NCI-H345 (cell line): ENCODE results near the gene CTRB1.
"Not testable (repeated sequence)": the region's sequence is repeated elsewhere in the genome, so short reads cannot be mapped to it uniquely, and the experiment has no call there.

Experiments used
- DNase-seq: peaks from one replicate; lab custom pipeline; 2025; lab: John Stamatoyannopoulos, UW

CTRB1 gene

DNA sequence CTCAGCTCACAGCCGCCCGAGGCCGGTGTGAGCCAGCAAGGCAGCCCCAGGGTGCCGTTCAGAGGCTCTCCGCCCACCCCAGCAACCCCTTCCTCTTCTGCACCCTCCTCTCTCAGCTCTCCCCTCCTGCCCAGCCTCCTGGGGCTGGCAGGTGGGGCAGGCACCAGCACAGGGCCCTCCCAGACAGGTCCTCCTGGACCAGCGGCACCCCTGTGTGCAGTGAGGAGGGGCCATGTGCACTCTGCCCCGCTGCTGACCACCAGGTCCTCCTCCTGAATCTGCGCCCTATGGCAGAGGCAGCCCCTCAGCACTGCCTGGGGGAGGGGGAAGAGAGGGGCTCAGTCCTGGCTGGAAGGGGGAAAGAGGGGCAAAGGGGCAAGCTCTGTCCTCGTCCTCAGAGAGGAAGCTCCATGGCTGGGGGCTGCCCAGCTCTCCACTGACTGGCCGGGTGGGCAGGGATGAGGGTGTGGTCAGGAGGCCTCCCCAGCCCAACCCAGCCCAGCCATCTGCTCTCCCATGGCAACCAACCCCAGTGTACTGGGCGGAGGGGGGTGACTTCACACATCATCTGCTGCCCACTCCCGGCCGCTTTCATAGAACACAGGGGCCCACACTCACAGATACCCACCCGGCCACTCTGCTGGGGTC is 38.0 kb downstream of the CTRB1 start:
- peak; percentile 18 for DNase-seq

DNA sequence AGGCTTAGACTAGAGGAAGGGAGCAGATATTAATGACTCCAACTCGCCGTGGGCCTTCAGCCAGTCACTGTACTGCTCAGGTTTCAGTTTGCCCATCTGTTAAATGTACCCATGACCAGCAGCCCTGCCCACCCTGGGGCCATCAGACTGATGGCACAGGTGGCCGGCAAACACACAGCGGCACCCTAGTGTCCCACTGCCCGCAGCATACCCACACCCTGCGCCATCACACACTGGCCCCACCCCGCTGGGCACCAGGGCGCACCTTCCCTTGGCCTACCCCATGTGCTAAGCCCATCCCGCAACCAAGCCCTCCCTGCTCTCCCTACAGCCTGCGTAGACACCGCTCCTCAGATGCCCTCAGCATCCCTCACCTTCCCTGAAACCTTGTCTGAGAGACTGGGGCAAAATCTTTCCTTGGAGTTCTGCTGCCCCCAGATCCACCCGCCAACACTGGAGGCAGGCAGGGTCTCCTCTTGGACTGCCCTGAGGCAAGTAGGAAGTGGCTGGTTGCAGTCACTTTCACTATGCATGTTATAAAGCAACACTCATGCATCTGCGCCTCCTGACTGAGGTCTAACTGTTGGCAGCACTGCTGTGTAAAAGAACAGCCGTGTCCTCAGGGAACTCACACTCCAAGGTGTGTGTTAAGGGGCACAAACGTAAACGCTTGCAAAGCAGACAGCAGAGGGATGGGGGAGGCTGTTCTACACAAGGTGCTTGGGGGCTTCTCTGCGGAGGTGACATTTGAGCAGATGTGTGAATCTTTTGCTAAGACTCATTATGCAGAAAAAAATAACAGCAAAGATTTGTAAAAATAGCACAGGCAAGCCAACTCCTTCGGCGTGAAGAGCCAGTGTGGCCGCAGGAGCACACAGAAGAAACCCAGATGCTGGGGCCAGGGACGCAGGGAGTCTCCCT is 39.4 kb downstream of the CTRB1 start:
- DNase-seq = no peak

DNA sequence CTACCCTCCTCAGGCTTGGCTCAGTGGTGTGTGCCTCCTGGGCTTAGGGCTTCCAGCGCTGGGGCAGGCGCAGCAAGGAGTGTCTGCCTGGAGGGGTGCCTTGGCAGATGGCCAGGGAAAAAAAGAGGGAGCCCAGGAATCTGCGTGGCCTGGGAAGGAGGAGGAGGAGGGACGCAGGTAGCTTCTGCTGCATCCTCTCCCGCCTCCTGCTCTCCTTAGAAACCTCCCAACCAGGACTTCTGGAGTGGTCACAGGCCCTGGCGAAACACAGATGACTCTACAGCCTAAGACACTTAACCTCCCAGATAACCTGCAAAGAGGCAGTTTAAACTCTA is 40.0 kb downstream of the CTRB1 start:
- DNase-seq = no peak

DNA sequence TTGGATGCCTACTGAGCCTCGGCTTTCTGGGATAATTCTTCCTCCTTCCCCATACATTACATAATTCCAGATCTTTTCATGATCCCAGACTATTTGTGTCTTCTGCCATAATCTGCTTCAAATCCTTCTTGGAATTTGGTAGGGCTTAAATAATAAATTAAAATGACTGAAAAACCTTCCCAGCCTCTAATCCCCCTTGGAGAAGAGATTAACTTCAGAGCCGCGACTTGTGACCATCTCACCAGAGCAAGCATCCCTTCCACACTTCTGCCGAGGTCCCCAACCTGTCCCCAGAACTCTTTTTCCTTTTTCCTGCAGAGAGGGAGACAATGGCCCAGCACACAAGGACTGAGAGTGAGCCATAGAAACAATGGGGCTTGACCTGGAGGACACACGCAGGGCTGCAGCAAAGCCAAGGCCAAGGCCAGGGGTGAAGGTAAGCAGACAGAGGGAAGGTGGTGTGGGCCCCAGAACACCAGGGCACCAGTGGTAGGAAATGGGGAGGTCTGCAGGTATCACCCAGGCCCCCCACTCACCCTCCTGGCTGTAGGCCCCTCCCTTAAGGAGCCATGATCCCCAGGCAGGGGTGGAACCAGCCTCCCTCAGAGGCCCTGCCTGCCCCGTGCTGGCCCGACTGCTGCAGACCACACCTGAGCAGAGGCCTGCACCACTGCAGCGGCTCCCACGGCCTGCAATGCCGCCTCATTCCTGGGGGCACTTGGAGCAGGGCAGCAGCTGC is 42.2 kb downstream of the CTRB1 start:
- no peak for DNase-seq

DNA sequence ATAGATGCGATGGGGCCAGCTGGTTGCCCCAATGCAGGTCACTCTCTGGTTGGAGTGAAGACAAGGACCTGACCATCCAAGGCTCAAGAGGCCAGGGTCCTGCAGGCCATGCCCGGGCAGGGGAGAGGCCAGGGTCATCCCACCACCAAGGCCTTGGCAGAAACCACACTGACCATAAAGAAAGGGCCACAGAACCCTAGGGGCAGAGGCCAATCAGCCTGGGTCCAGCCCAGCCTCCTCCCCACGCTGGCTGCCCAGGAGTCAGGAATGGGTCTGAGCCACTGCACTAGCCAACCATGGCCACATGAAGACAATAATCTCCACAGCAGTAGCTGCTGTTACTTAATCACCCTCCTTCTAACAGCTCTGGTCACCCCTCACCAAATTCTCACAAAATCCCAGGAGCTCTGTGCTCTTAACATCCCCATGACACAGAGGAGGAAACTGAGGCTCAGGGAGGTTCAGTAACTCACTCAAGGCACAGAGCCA is 42.8 kb downstream of the CTRB1 start:
- DNase-seq = no peak

DNA sequence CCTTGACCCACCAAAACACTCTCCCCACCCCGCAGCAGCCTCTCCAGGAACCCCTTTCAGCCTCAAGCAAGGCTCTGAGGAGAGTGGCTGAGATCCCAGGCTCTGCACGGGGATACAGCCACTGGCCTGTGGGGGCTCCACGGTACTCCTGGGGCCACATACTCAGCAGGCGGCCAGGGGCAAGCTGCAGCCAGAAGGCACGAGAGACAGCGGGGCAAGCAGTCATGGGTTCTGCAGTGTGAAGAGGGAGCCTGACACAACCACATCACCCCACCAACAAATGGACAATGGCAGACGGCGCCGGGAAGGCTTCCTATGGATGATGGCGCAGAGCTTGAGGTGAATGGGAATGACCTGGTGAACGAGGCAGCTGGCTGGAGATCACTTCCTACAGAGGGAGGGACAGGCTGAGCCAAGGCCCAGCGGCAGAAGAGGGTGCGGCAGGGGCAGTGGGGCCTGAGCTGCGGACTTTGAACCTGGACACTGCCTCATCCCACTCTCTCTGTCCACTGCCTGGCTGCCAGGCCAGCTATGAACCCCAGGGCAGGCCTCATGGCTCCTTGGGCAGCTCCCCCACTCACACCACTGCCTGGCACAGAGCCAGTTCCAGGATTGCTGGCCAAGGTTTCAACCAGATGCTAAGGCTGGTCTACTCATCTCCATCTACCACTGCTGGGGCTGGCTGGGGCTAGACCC is 43.5 kb downstream of the CTRB1 start:
- DNase-seq = no peak

DNA sequence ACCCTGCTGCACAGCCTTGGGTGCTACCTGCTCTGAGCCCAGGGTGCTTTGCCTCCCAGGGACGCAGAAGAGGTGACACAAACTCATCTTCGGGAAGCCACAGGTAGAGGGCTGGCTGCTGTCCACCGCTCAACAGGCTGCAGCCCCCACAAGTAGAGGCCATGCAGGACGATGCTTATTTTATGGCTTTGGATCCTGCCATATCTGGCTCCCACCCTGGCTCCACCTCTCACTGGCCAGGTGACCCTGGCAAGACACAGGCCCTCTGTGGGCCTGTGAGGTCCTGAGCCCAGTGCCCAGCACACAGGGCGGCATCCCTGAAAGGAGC is 44.0 kb downstream of the CTRB1 start:
- no peak for DNase-seq

DNA sequence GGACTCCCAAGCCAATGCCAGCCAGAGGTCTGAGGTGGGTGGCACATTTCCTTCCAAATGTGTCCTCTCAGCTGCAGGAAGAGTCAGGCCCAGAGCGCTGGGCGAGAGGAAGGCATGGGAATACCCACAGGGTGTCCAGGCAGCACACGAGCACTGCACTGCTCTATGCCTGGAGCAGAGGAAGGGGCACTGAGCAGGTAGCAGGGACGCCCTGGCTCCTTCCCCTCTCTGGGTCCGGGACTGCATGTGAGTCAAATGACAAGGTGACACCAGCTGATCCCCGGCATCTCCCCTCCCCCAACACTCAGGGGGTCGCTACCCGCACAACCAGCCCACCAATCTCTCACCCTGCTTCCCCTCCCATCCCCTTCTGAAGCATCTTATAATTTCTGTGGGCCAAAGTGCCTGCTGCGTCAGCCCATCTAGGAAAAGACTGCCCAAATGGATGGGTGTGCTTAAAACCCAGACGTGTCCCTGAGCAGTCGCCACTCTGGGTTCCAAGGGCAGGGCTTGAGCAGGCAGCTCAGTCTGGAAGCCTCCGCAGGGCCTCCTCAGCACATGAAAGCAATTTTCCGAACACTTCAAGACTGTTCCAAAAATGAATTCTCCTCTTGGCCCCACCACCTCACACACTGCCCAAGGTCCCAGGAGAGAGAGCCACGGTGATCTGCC is 44.6 kb downstream of the CTRB1 start:
- DNase-seq = no peak

DNA sequence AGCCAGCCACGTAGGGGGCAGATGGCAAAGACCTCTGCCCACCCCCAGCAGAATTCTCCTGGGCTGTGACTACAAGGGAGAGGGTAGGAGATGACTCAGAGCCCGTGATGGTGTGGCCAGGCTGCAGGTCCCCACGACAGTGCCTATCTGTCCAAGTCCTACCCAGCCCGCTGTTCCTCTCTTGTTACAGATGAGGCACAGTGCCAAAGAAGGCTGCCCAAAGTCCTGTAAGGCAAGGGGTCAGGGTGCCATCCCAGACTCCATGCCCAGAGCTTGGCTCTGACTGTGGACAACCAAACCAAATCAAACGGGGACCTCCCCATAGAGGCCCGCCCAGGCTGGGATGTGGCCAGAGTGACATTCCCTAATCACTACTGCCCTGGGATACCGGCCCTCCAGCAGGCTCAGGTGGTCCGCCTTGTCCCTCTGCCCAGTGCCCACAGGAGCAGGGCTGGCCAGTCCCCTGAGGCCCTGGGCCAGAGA is 45.2 kb downstream of the CTRB1 start:
- DNase-seq = no peak

DNA sequence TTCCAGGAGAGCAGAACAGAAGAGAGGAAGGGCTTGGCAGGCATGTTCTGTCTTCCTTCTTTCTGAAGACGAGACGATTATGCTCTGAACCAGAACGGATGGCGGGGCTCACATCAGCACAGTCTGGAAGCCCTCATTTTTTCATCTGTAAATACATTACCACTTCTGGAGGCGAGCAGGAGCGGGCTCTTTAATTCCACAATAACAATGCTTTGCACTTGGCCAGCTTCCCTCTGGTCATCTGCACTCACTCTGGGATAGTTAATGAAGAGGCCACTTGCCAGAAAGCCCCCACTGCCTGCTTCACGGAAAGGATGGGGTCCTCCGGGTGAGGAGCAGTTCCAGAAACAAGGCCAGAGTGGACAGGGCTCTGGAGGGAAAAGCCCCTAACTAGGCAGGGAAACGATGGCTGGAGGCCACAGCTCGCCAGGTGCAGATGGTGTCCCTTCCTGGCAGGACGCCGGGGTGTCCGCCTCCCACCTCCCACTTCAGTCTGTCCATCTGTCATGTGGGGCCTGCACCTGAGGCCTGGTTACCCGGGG is 45.7 kb downstream of the CTRB1 start:
- DNase-seq = no peak

DNA sequence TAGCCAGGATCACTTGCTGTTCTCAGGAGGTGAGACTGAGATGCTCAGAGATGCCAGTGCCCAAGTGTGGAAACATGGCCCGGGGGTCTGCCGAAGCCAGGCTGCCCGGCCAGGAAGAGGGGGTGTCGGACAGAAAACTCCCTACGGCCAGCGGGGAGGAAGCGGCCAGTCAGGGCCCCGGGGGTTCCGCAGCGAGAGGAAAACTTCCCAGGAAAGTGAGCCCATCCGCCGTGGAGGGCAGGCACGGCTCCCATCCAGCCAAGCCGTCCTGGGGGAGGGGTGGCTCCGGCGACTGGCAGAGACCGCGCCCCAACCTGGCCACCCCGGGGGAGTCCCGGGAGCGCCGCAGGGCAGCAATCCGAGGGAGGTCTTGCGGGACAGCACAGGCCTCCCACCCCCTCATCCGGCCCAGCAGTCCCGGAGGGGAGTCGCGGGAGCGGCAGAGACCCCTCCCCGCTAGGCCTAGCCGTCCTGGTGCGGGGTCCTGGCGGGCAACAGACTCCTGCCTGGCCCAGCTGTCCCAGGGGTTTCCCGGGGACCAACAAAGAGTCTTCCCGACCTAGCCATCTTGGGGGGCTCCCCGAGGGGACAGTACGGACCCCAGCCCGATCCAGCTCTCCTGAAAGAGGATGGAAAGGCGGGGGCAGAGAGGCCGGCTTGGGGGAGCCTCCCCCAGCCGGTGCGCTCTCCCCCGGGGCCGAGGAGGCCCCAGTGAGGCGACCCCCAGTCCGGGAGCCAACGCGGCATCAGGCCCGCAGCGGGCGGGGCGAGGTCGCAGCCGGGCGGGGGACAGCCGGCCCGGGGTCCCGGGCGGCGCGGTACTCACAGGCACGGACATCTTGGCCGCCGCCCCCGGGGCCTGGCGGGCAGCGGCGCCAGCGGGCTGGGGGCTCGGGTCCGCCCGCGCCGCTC is 46.5 kb downstream of the CTRB1 start:
- DNase-seq = no peak

DNA sequence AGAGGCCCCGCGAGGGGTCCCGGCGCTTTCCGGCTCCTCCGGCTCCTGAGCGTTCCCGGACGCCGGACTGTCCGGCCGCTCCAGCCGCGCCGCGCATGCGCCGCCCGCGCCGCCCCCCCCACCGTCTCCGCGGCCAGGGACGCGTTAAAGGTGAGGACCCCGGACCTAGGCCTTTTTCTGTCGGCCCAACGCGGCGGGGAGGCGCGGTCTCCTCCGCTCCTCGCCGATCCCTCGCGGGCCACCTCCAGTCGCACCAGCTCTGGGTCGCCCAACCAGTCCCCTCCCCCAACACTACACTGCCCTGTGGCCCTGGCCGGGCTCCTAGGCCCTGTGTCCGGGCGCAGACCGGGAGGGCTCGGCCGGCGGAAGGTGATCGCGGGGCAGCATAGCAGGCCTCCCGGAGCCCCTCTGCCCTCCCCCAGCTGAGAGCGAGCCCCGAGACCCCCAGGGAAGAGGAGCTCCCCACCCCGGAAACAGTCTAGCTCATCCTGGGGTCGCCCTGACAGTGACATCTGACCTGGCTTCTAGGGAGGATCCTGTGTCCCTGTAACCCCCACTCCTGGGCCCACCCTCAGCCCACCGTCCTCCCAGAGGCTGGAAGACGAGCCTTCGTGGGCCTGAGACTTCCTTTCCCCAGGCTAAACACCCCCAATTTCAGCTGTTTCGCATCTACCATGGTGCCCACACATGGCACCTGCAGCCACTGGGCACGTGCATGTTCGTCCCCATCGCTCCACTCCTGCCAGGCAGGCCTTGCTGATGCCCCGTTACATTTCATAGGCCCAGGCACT is 47.3 kb downstream of the CTRB1 start:
- DNase-seq = no peak

DNA sequence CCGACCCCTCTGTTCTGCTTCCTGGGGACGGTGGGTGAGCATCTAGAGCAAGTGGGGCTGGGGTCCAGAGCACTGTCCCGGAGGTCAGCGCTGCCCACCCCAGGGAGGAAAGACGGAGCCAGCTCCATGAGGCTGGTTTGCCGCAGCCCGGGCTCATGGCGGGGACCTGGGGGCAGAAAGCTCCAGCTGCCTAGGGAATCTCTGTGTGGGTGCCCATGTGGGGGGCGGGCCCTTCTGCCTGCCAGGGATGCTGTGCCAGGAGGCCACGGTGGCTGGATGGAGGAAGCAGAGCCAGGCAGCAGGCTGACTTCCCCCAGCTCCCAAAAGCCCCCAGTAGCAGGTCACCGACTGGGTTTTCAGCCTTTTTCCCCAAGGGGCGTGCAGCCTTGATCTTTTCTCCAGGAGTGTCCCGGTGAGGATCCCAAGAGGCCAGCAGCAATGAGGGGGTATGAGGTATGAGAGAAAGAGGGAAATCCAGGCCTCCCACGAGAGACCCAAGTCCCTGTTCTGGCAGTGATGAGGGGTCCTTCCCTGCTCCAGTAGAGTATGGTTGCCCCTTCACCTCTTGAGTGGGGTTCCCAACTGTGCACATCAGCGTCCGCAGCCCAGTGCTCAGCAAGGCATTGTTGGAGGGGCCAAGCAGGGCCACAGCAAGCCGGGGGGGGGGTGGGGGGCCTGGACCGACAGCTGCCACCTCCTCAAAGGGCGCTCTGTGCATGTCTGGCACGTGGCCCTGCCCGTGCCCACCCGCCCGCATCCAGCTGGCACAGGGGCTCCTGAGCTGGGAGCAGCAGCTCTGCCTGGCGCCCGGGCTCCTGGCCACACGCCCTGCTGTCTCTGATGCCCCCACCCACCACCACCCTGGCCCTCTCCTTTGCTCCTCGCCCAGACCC is 48.2 kb downstream of the CTRB1 start:
- no peak for DNase-seq

DNA sequence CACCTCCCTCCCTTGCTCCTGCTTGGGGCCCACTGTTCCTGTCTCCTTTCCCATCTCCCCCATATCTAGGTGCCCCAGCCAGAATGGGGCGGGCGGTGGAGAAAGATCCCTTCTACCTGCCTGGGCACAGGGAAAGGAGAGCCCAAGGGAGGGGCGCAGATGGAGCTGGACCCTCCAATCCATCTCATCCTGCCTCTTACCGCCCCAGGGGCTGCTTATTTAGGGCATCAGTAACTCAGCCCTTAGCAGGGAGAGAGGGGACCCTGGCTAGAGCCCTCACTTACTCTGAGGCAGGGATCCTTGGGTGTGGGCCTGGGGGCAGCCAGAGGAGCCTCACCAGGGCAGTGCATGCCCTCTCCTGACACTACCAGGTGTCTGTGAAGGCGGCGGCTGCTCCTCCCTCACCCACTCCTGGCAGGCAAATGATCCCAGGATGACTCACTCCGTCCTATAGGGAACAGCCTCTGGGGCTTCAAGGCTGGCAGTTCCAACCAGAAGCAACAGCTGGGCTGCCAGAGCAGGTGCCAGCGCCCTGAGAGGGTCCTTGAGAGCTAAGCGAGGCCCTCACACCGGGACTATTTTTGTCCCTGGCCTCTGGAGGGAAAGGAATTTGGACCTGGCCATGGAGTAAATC is 49.0 kb downstream of the CTRB1 start:
- DNase-seq = peak; percentile 85

DNA sequence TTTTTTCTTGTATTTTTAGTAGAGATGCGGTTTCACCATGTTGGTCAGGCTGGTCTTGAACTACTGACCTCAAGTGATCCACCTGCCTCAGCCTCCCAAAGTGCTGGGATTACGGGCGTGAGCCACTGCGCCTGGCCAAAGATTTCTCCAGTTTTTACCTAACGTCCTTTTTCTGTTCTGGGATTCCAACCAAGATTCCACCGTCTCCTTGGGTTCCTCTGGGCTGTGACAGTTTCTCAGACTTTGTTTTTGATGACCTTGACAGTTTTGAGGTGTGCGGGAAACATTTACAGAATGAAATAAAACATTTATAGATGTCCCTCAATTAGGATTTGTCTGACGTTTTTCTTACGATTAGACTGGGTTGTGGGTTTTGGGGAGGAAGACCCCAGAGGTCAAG is 50.6 kb downstream of the CTRB1 start:
- DNase-seq = not testable (repeated sequence)

DNA sequence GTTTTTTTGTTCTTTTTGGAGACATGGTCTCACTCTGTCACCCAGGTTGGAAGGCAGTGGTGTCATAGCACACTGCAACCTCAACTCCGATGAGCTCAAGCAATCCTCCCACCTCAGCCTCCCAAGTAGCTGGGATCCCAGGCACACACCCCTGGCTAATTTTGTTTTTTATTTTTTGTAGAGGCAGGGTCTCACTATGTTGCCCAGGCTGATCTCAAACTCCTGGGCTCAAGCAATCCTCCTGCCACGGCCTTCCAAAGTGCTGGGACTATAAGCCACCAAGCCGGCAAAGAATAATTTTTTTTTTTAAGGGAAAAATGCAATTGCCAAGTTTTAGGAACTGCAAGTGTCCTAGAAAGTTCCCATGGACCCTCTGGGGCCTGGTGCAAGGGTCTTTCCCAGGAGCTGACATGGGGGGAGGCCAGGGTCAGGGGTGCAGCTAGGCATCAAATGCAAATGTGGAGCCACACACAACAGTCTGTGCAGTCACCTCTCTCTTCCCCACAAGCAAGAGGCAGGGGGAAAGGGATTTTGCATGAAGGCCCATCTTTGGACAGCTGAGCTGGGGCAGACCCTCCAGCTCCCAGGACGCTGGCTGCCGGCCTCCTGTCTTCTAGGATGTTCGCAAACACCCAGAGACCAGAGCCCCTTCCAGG is 52.8 kb downstream of the CTRB1 start:
- DNase-seq = no peak

DNA sequence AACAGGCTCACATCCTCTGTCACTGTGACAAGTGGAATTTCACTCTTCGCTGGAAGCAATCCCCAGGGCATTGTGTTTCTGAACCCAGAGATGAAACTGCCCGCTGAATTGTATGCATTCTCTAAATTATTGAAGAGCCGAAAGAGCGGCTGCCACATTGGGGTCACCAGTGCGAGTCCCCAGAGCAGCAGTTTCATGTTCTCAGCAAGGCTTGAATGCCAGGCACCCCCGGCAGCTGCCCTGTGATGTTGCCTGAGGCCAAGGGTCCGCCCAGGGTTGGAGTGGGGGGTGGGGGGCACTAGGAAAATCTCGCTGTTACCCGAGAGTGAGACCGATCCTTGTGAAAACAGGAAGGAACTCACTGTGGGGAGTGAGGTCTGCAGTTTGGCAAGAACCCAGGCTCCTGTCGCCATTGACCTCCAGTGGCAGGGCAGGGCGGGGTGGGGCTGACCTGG is 53.3 kb downstream of the CTRB1 start:
- no peak for DNase-seq
